Astrocyte of the cerebellum (primary cell): ENCODE data around the gene DDX1.

Experiments used
- DNase-seq: peaks from one replicate; pipeline ENCODE4 v3.0.0-alpha.2; 2011; ENCODE audit warnings: low read depth
- H3K4me3 ChIP-seq: 2 replicates; pipeline ENCODE4 v1.5.1; 2011; ENCODE audit warnings: mild to moderate bottlenecking, low read depth, low read length, moderate library complexity
- CTCF ChIP-seq: IDR thresholded peaks from 2 replicates; pipeline ENCODE4 v1.5.1; 2012; ENCODE audit warnings: low read length, low read depth, moderate library complexity, mild to moderate bottlenecking; ENCODE audit errors: missing control alignments
- in situ Hi-C: cut with HindIII; loops from 2 replicates; pipeline ENCODE4 v1.10.0; 2017; ENCODE audit warnings: low sequenced_read_pairs

DDX1 gene

GRCh38 chr2:15651367-15651727, 59.7 kb downstream of the DDX1 start:
- in situ Hi-C loops: no loop called here
- no peak for TF ChIP-seq CTCF
- H3K4me3 ChIP-seq: no peak overlapping the region
- DNase-seq: no peak

- TF ChIP-seq CTCF: no peak
- in situ Hi-C loops: no loop called here
- no peak overlapping the region for H3K4me3 ChIP-seq
- no peak for DNase-seq
Measured at GRCh38 chr2:15652252-15652651, 60.6 kb downstream of the DDX1 start.

- H3K4me3 ChIP-seq: no peak overlapping the region
- no peak for TF ChIP-seq CTCF
- in situ Hi-C loops: no loop called here
- DNase-seq: no peak
Measured at GRCh38 chr2:15652801-15653200, 61.1 kb downstream of the DDX1 start.

GRCh38 chr2:15653806-15654726, 62.4 kb downstream of the DDX1 start:
- in situ Hi-C loops: no loop called here
- no peak for DNase-seq
- TF ChIP-seq CTCF: no peak
- no peak overlapping the region for H3K4me3 ChIP-seq

GRCh38 chr2:15654727-15655073, 63.0 kb downstream of the DDX1 start:
- no peak overlapping the region for H3K4me3 ChIP-seq
- no peak for TF ChIP-seq CTCF
- no peak for DNase-seq
- in situ Hi-C loops: no loop called here

- H3K4me3 ChIP-seq: no peak overlapping the region
- DNase-seq: no peak
- in situ Hi-C loops: no loop called here
- TF ChIP-seq CTCF: no peak
Measured at GRCh38 chr2:15655123-15655887, 63.6 kb downstream of the DDX1 start.
